Erythroblast (primary cell): ENCODE results near the gene MBD3.

Experiments
- GATA1 ChIP-seq: IDR thresholded peaks from 2 replicates; pipeline ENCODE4 v1.6.1; 2011; ENCODE audit warnings: low read depth, mild to moderate bottlenecking, control low read depth, low read length, moderate library complexity
- POLR2A ChIP-seq: IDR thresholded peaks from 2 replicates; pipeline ENCODE4 v1.6.1; 2011; ENCODE audit warnings: mild to moderate bottlenecking, low read length

GRCh38 chr19:1553415-1553814, 39.2 kb downstream of the MBD3 start:
- no peak for TF ChIP-seq POLR2A
- TF ChIP-seq GATA1: no peak
